ENCODE results near the gene ADAMTS5. TPM values are rescaled to one million over a fixed set of nuclear protein-coding genes. Genes with fewer than 3 reads are reported as not detected.

The ADAMTS5 gene
- total and polyA plus RNA-seq, 9 of the 15 experiments (the other 6 are each of a cell fraction or from before 2014, with no cell fraction given) = not detected

- no peak for TF ChIP-seq TCF7 (IDR thresholded peaks at IDR 0.05; ENCODE audit: borderline replicate concordance)
These were observed 18.7 kb downstream of the ADAMTS5 start (continued) for GRCh38 chr21:26948194-26948593.

DNA sequence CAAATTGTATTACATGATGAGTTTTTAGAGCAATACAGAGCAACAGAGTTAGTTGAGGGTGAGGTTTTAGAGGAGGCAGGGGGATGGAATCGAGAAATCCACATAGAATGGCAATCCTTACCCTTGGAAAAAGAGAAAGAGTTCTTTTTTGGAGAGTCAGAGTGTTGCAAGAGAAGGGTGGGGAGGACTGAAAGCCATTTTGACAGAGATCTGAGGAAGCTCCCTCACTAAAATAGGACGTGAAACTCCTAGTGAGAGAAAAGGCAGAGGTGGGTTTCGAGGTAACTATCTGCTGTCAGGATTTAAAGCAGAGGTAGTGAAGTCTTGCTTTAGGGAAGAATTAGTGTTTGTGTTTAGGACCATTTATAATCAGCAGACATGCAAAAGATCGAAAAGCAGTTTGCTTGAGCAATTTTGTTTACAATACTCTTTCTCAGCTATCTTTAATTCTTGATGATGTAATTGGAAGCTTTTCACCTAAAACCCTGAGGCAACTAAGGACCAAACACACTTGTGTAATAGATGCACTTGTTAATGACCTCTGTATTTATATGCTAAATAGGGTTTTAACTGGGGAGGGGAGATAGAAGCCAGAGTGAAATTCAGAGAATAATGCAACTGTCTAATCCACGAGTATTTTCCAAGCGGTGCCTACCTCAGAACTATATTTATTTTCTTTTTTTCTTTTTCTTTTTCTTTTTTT is 20.0 kb downstream of the ADAMTS5 start:
- Histone ChIP-seq H3K27ac (ENCODE audit: extremely low read depth, low read depth, low read length) (no peak overlapping the region), H3K9me1 (ENCODE audit: control insufficient read depth, insufficient read depth, low read length) (no peaks in the 10 kb centered on the region), H3K4me1 (replicated peaks in 1 of 2; ENCODE audit: control insufficient read depth in 2 of 2, insufficient read depth in 2 of 2, low read length in 2 of 2) (no peaks in the 10 kb centered on the region), H3K27me3 (ENCODE audit: control insufficient read depth in 2 of 2, insufficient read depth in 2 of 2, low read length in 2 of 2) (no peaks in the 10 kb centered on the region), H3K4me2 (ENCODE audit: insufficient read depth, low read length) (no peak overlapping the region), H3K36me3 (ENCODE audit: control insufficient read depth, insufficient read depth, low read length) (no peaks in the 10 kb centered on the region), H4K20me1 (replicated peaks; ENCODE audit: control insufficient read depth, insufficient read depth, low read length) (no peaks in the 10 kb centered on the region), H3K9me3 (replicated peaks; ENCODE audit: control insufficient read depth, insufficient read depth, low read depth, low read length) (no peaks in the 10 kb centered on the region), H3K9ac (ENCODE audit: insufficient read depth in 1 of 2, low read depth in 2 of 2, low read length in 2 of 2) (no peak overlapping the region), H3K4me3 (no peak overlapping the region), H2AFZ (ENCODE audit: low read depth, low read length) (no peak overlapping the region), H3K79me2 (ENCODE audit: control insufficient read depth, insufficient read depth, low read length) (no peaks in the 10 kb centered on the region)
- in situ Hi-C loops (cut with MboI) (no loop called here), intact Hi-C loops (cut with micrococcal nuclease) (no loop called here)
- 0% methylated on average over 6 of the region's 6 CpGs for WGBS (ENCODE audit: insufficient coverage, low coverage, missing lambda C conversion rate)
- BruUV-seq (replicated peaks) = no TSS peak
- ChIA-PET POLR2A (interaction anchor here (0.5 kb wide), 1 partner anchor 610 kb away, joined by 3 read pairs; no protein-coding TSS in a partner anchor), CTCF (ENCODE audit: low intra/inter-chr PET ratio) (no interaction called here)
- no peak for ATAC-seq
- FAIRE-seq = no peak
- no peak for DNase-seq (ENCODE audit: extremely low read depth in 1 of 4, low spot score in 3 of 4)
- TF ChIP-seq EZH2 (IDR thresholded peaks at IDR 0.05; ENCODE audit: borderline replicate concordance, low read depth, low read length) = no peak
- no peak for TF ChIP-seq XRCC3 (IDR thresholded peaks at IDR 0.05)
- TF ChIP-seq, protein P1, sequence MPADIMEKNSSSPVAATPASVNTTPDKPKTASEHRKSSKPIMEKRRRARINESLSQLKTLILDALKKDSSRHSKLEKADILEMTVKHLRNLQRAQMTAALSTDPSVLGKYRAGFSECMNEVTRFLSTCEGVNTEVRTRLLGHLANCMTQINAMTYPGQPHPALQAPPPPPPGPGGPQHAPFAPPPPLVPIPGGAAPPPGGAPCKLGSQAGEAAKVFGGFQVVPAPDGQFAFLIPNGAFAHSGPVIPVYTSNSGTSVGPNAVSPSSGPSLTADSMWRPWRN (IDR thresholded peaks at IDR 0.05; ENCODE audit: low read depth) = no peak
- TF ChIP-seq, protein P2, sequence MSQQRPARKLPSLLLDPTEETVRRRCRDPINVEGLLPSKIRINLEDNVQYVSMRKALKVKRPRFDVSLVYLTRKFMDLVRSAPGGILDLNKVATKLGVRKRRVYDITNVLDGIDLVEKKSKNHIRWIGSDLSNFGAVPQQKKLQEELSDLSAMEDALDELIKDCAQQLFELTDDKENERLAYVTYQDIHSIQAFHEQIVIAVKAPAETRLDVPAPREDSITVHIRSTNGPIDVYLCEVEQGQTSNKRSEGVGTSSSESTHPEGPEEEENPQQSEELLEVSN (IDR thresholded peaks at IDR 0.05; ENCODE audit: borderline replicate concordance in 1 of 2, extremely low read depth in 1 of 2, insufficient read depth in 1 of 2, insufficient read length in 1 of 2, low read depth in 1 of 2, low read length in 1 of 2, poor library complexity in 1 of 2, severe bottlenecking in 1 of 2) = no peak
- TF ChIP-seq PRMT5 (CRISPR knock-in tag; IDR thresholded peaks at IDR 0.05) = no peak
- TF ChIP-seq KDM1A (IDR thresholded peaks at IDR 0.05) = no peak
- no peak for TF ChIP-seq EP400 (IDR thresholded peaks at IDR 0.05)
- TF ChIP-seq, protein P3, sequence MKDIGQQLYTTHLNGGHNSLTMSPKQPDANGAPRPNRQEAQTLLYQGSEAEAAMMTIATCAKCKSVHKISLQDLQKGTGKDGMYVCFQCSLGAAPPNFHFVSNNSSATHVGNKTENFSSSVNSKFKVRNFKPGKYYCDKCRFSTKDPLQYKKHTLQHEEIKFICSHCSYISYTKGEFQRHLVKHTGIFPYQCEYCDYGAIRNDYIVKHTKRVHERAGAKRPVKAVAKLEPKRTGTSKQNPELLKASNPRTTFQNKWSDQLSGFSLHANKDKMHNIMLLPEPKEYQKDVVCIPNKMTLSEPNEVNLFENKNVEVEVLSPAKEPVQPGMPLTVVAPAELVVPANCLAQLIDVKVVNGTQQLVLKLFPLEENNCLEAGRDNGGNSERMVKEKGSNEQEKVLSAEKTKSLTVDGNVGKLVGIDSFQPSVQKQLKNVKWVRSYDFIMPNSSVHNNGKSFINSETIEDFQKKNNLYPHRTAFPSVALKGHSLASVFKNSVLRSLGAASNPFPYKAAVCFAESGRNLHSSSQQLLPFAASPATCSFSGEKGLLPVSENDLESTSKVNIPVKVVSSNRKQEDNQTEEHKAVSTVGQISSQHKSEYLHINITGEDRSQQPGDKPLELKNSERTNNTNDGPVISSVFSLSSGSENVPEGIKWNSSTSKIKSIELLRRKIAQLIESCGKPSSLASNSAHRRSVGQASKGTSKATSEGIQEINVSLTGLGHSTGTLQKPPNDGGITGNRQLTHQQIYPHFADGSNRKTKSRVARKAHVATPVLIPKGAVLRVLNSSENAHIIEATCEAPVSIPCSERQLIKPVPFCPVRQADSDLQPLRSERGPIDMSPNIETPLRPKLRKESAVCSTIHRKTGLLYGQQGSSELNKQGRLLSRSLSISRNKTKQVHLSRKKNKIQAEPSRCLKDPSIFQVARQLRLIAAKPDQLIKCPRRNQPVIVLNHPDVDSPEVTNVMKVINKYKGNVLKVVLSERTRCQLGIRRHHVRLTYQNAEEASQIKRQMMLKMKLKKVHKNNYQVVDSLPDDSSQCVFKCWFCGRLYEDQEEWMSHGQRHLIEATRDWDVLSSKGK (CRISPR knock-in tag; IDR thresholded peaks at IDR 0.05) = no peak
- no peak for TF ChIP-seq ZNF146 (CRISPR knock-in tag; IDR thresholded peaks at IDR 0.05; ENCODE audit: unreplicated experiment)
- TF ChIP-seq HMBOX1 (IDR thresholded peaks at IDR 0.05) = no peak
- TF ChIP-seq, protein P4, sequence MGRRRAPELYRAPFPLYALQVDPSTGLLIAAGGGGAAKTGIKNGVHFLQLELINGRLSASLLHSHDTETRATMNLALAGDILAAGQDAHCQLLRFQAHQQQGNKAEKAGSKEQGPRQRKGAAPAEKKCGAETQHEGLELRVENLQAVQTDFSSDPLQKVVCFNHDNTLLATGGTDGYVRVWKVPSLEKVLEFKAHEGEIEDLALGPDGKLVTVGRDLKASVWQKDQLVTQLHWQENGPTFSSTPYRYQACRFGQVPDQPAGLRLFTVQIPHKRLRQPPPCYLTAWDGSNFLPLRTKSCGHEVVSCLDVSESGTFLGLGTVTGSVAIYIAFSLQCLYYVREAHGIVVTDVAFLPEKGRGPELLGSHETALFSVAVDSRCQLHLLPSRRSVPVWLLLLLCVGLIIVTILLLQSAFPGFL (CRISPR knock-in tag; IDR thresholded peaks at IDR 0.05) = no peak
- no peak for TF ChIP-seq DACH1 (IDR thresholded peaks at IDR 0.05; ENCODE audit: partially characterized antibody)

Data from K562 (cell line).